Lower leg skin (tissue), 4 donors: ENCODE data around the gene THSD7B. TPM values are rescaled to one million over a fixed set of nuclear protein-coding genes. Genes with fewer than 3 reads are reported as not detected.

Source experiments
- DNase-seq, 2 donors: peaks; one replicate each; pipeline ENCODE4 v3.0.0-alpha.2; 2019; ENCODE audit warnings: low spot score in 2 of 2
- H3K4me3 ChIP-seq: fragments of 200-600 bp; sonication (generic); 2 replicates; pipeline ENCODE4 v1.5.1; 2017; ENCODE audit warnings: mild to moderate bottlenecking, low read depth; ENCODE audit not compliant: poor library complexity, severe bottlenecking
- POLR2A ChIP-seq, 2 donors: fragments of 450-650 bp; IDR thresholded peaks; one replicate each; pipeline ENCODE4 v1.6.1; 2016 to 2017; ENCODE audit warnings: antibody characterized with exemption in 2 of 2, mild to moderate bottlenecking in 1 of 2, moderate library complexity in 1 of 2
- WGBS, 2 donors: methylation state at CpG; one replicate each; pipeline ENCODE4 v1.1.5; 2018; 5-methylcytosine and 5-hydroxymethylcytosine counted together
- intact Hi-C: fragments of 100-400 bp; cut with DNase I; formaldehyde crosslinking; loops from one replicate; pipeline ENCODE4 v1.15.0; 2023; ENCODE audit warnings: low total_unique reads
- total RNA-seq, 4 donors: library from RNA; depleted of rRNA; stranded (reverse); fragments of >200 nt; gene quantifications; one replicate each; pipeline ENCODE4 v1.1.0, GENCODE V29; 2016
- TF ChIP-seq, protein P1 (sequence below), 3 donors: fragments of 450-650 bp; IDR thresholded peaks; one replicate each; pipeline ENCODE4 v1.5.1; 2016; ENCODE audit warnings: antibody characterized with exemption in 3 of 3, mild to moderate bottlenecking in 3 of 3, moderate library complexity in 2 of 3

THSD7B gene
- total RNA-seq, 4 donors from 2014 or later = not detected

GRCh38 chr2:137721733-137722132 lies 956.4 kb downstream of the THSD7B start:
- no peak for DNase-seq
- TF ChIP-seq, protein P1, sequence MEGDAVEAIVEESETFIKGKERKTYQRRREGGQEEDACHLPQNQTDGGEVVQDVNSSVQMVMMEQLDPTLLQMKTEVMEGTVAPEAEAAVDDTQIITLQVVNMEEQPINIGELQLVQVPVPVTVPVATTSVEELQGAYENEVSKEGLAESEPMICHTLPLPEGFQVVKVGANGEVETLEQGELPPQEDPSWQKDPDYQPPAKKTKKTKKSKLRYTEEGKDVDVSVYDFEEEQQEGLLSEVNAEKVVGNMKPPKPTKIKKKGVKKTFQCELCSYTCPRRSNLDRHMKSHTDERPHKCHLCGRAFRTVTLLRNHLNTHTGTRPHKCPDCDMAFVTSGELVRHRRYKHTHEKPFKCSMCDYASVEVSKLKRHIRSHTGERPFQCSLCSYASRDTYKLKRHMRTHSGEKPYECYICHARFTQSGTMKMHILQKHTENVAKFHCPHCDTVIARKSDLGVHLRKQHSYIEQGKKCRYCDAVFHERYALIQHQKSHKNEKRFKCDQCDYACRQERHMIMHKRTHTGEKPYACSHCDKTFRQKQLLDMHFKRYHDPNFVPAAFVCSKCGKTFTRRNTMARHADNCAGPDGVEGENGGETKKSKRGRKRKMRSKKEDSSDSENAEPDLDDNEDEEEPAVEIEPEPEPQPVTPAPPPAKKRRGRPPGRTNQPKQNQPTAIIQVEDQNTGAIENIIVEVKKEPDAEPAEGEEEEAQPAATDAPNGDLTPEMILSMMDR (IDR thresholded peaks at IDR 0.05) = no peak
- TF ChIP-seq POLR2A (IDR thresholded peaks at IDR 0.05) = no peak
- intact Hi-C loops = no loop called here
- 93 to 94% methylated on average over 1 of the region's 1 CpG for WGBS, 2 donors
- H3K4me3 ChIP-seq = no peak overlapping the region

DNA sequence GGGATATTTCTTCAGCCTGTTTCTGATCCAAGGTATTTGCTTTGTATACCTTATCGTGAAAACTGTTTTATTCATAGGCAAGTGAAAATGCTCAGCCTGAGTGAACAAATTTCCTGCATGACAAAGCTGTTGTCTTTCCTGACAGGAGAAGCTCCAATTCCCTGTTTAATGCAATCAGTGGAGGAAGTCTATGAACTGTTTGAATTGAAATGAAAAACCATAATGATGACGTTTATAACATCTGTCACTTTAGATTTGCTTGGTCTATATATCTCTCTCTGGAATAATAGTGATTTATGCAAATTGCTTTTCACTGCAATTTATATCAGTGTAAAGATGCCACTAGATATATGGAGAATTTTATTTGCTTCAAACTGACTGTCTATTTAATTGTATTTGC lies 959.6 kb downstream of the THSD7B start:
- H3K4me3 ChIP-seq = no peak overlapping the region
- intact Hi-C loops = no loop called here
- DNase-seq = no peak
- WGBS, 2 donors = 64 to 73% methylated on average over 2 of the region's 2 CpGs
- TF ChIP-seq, protein P1 (IDR thresholded peaks at IDR 0.05) = no peak
- TF ChIP-seq POLR2A (IDR thresholded peaks at IDR 0.05) = no peak
